Stomach (tissue), 9 donors: ENCODE results near the gene ZFP69B. TPM values are rescaled to one million over a fixed set of nuclear protein-coding genes. Genes with fewer than 3 reads are reported as not detected.
A peak's percentile ranks its signal among the peaks of the same experiment; 100 is the strongest.

Source experiments
- DNase-seq, 2 donors: peaks; one replicate each; pipeline versions ENCODE4 v3.0.0 to v3.0.0-alpha.2; 2013 to 2019
- H3K27ac ChIP-seq, 5 donors: fragments of 200-600 bp in 4 of 5; sonication (generic) in 4 of 5; one replicate each; pipeline ENCODE4 v1.5.1; 2013 to 2019; ENCODE audit warnings: mild to moderate bottlenecking in 1 of 5, moderate library complexity in 1 of 5
- H3K27me3 ChIP-seq, 3 donors: fragments of 200-600 bp; sonication (generic); one replicate each; pipeline ENCODE4 v1.5.1; 2017 to 2019; ENCODE audit warnings: mixed run types in 1 of 3
- H3K36me3 ChIP-seq, 4 donors: fragments of 200-600 bp; sonication (generic); 1 replicate in 3 of 4; 2 replicates in 1 of 4; pipeline ENCODE4 v1.5.1; 2016 to 2019
- H3K4me1 ChIP-seq, 4 donors: fragments of 200-600 bp; sonication (generic); one replicate each; pipeline ENCODE4 v1.5.1; 2016 to 2019
- H3K4me3 ChIP-seq, 4 donors: fragments of 200-600 bp; sonication (generic) in 3 of 4; one replicate each; pipeline ENCODE4 v1.5.1; 2016 to 2019; ENCODE audit warnings: mild to moderate bottlenecking in 1 of 4
- H3K9me3 ChIP-seq, 4 donors: fragments of 200-600 bp; sonication (generic); one replicate each; pipeline ENCODE4 v1.5.1; 2016 to 2019
- EP300 ChIP-seq: sonication (generic); formaldehyde crosslinking; IDR thresholded peaks from one replicate; pipeline ENCODE4 v1.6.1; 2017; ENCODE audit warnings: antibody characterized with exemption
- POLR2A ChIP-seq, 4 donors: fragments of 450-650 bp; IDR thresholded peaks; one replicate each; pipeline ENCODE4 v1.6.1; 2016; ENCODE audit warnings: antibody characterized with exemption in 4 of 4, control low read depth in 2 of 4, mild to moderate bottlenecking in 1 of 4, moderate library complexity in 1 of 4
- POLR2AphosphoS5 ChIP-seq, 3 donors: sonication (generic); formaldehyde crosslinking; IDR thresholded peaks; one replicate each; pipeline ENCODE4 v1.6.1; 2016; ENCODE audit warnings: antibody characterized with exemption in 3 of 3
- WGBS, 5 donors: extraction: QIAGEN DNeasy Blood & Tissue Kit in 3 of 5; methylation state at CpG; one replicate each; pipeline versions ENCODE4 v1.1.5 to v1.1.7; 2013 to 2018; 5-methylcytosine and 5-hydroxymethylcytosine counted together
- intact Hi-C: fragments of 100-400 bp; cut with DNase I; formaldehyde crosslinking; loops from one replicate; pipeline ENCODE4 v1.15.1; 2023; ENCODE audit warnings: low total_unique reads
- polyA plus RNA-seq, 3 donors: library from polyadenylated mRNA; stranded (reverse); fragments of 200-250 nt; gene quantifications; one replicate each; pipeline ENCODE4 v1.2.3, GENCODE V29; 2013
- total RNA-seq, 5 donors: library from RNA; depleted of rRNA; stranded (reverse); fragments of >200 nt; gene quantifications; one replicate each; pipeline versions ENCODE4 v1.1.0 to v1.2.3, GENCODE V29; 2014 to 2016
- TF ChIP-seq, protein P1 (sequence below), 7 experiments: fragments of 450-650 bp in 4 of 7; fragments of 200-600 bp in 3 of 7; sonication (generic) in 3 of 7; IDR thresholded peaks; one replicate each; pipeline ENCODE4 v1.5.1; 2016 to 2019; ENCODE audit warnings: antibody characterized with exemption in 7 of 7, control low read depth in 2 of 7, mild to moderate bottlenecking in 1 of 7
- donor health status: healthy with polysubstance abuse.
- donor health status: Bipolar disorder and iron deficiency.
- donor health status: healthy.

ZFP69B gene
- total and polyA plus RNA-seq, 8 donors, result 0.35 to 2.0 (median 0.81) TPM; not detected in 3

DNA sequence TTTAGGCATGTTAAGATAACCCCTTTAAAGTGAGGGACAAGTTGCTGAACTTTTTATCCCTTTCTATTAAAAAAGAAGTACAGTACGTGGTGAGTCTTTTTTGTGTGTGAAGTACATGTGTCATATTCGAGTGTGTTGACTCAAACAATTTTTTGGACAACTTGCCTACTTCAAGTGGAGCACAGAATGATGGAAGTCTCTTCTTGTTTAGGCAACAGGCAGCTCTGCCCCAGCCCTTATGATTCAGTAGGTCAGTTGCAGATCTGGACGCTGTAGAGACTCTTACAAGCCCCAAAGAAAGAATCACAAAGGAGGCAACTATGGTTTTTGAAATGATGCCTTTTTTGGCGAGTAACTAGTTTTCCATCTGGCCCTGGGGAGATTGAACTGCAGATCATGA lies 14.4 kb upstream of the ZFP69B start:
- no peak for DNase-seq
- no peaks in the 10 kb centered on the region for H3K36me3 ChIP-seq
- no peak for TF ChIP-seq POLR2AphosphoS5 (IDR thresholded peaks at IDR 0.05)
- TF ChIP-seq, protein P1, sequence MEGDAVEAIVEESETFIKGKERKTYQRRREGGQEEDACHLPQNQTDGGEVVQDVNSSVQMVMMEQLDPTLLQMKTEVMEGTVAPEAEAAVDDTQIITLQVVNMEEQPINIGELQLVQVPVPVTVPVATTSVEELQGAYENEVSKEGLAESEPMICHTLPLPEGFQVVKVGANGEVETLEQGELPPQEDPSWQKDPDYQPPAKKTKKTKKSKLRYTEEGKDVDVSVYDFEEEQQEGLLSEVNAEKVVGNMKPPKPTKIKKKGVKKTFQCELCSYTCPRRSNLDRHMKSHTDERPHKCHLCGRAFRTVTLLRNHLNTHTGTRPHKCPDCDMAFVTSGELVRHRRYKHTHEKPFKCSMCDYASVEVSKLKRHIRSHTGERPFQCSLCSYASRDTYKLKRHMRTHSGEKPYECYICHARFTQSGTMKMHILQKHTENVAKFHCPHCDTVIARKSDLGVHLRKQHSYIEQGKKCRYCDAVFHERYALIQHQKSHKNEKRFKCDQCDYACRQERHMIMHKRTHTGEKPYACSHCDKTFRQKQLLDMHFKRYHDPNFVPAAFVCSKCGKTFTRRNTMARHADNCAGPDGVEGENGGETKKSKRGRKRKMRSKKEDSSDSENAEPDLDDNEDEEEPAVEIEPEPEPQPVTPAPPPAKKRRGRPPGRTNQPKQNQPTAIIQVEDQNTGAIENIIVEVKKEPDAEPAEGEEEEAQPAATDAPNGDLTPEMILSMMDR (IDR thresholded peaks at IDR 0.05), result no peak
- TF ChIP-seq EP300, result no peak
- TF ChIP-seq POLR2A (IDR thresholded peaks at IDR 0.05), result no peak
- H3K9me3 ChIP-seq, result no peaks in the 10 kb centered on the region
- no peaks in the 10 kb centered on the region for H3K4me1 ChIP-seq
- no peak overlapping the region for H3K27ac ChIP-seq
- 78 to 86% (median 82%) methylated on average over 4 of the region's 4 CpGs for WGBS, 5 donors
- H3K4me3 ChIP-seq, result no peak overlapping the region
- intact Hi-C loops, result no loop called here
- no peaks in the 10 kb centered on the region for H3K27me3 ChIP-seq

DNA sequence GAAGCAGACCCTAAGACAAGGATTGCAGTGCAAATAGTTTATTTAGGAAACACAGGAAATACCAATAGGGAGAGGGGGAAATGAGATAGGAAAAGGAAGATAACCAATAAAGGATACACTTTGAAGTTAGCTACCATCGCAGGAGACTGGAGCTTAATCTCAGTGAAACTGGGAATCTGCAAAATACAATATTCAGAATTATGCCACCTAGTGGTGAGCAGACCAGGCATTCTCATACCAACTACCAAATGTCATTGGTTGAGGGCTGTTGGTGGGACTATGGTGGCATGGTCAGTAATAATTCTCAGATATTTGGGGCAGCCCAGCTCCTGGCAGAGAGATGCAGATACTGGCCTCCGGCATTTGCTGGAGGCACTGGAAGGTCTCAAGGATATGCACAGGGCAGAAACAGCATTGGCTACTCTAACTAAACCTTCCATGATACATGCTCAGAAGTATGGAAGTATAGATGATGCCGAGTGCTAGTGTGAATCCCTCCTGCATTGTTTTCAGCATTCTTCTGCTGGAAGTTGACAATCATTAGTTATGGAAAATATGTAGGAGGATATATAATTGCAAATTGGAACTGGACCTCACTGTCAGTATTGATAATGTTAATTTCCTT lies 11.8 kb upstream of the ZFP69B start:
- intact Hi-C loops, result no loop called here
- TF ChIP-seq, protein P1 (IDR thresholded peaks at IDR 0.05), result peak in 5 of 7 experiments; percentile 7 to 64 (median 41)
- no peak for TF ChIP-seq POLR2A (IDR thresholded peaks at IDR 0.05)
- DNase-seq, result peak in 1 of 2 donors; percentile 46

DNA sequence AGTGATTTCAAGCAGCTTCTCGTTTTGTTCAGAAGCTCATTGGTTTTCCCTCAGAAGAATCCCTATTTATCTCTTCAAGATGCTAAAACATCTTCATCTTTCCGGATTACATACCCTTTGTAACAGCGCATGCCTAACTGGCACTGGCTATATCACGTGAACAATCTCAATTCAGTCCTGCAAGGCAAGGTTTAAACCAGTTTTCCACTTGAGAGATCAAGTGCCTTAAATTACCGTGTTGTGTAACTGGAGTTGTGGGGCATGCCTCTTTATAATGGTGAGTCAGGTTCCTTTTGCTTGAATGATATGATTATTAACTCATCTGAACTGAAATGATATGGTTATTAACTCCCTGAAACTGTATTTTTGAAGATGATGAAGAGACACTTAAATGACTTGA lies 11.0 kb upstream of the ZFP69B start:
- Histone ChIP-seq H3K36me3 (no peaks in the 10 kb centered on the region), H3K9me3 (no peaks in the 10 kb centered on the region), H3K27me3 (no peaks in the 10 kb centered on the region), H3K27ac (no peak overlapping the region), H3K4me3 (no peak overlapping the region), H3K4me1 (no peaks in the 10 kb centered on the region)
- 85 to 89% (median 86%) methylated on average over 5 of the region's 5 CpGs for WGBS, 5 donors
- intact Hi-C loops, result no loop called here
- DNase-seq, result no peak
- TF ChIP-seq POLR2AphosphoS5 (IDR thresholded peaks at IDR 0.05), result no peak
- TF ChIP-seq, protein P1 (IDR thresholded peaks at IDR 0.05), result no peak
- TF ChIP-seq EP300, result no peak
- TF ChIP-seq POLR2A (IDR thresholded peaks at IDR 0.05), result no peak

More for the DNA sequence above, 11.8 kb upstream of the ZFP69B start:
- Histone ChIP-seq H3K36me3 (no peaks in the 10 kb centered on the region), H3K9me3 (no peaks in the 10 kb centered on the region), H3K4me1 (no peaks in the 10 kb centered on the region), H3K4me3 (no peak overlapping the region), H3K27me3 (no peaks in the 10 kb centered on the region), H3K27ac (no peak overlapping the region)
- 58 to 67% (median 64%) methylated on average over 3 of the region's 3 CpGs for WGBS, 5 donors

DNA sequence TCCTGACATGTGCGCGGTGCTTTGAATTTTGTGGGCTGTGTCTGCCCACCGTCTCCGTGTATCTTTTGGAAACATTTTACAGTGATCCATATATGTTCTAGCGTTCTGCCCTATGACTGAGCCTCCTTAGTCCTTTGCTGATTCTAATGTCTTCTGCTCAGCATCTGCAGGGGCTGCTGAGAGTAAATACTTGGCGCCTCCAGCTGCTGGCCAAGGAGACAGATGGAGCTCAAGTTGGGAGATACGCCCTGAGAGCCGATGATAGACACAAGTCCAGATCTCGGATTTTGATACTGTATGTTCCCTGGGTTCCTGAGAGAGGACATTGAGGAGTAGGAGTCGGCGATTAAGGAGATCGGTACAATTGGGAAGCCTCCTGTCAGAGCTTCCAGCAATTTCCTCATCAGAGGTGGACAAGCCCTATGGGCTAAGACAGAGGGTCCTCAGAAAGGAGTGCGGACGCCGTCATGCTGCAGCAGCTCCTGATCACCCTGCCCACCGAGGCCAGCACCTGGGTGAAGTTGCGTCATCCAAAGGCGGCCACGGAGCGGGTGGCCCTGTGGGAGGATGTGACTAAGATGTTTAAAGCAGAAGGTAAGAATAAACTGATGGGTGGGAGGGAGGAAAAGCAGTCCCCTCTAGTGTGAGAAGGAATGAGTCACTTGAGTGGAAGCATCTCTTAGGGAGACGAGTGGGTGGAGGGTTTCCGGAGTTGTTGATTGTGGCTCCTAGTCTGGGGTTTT lies 390 bp downstream of the ZFP69B start:
- Histone ChIP-seq H3K27me3 (no peaks in the 10 kb centered on the region), H3K4me3 (peak overlapping the region; percentile 71 to 78 (median 74)), H3K36me3 (peaks cover 0 to 22% (median 11%) of the 10 kb centered on the region in 4 donors), H3K27ac (peak overlapping the region; percentile 64 to 84 (median 79)), H3K9me3 (peaks cover 3 to 35% (median 22%) of the 10 kb centered on the region in 4 donors), H3K4me1 (peaks cover 5 to 21% (median 11%) of the 10 kb centered on the region in 4 donors)
- 15 to 32% (median 21%) methylated on average over 22 of the region's 22 CpGs for WGBS, 5 donors
- TF ChIP-seq, protein P1 (IDR thresholded peaks at IDR 0.05), result no peak
- intact Hi-C loops, result no loop called here
- DNase-seq, result peak; percentile 31 to 62
